Muscle layer of duodenum (tissue), 2 donors: ENCODE results near the gene CALM1.

ENCODE experiments used
- H3K27ac ChIP-seq: one replicate; pipeline ENCODE4 v1.7.0; 2013; ENCODE audit warnings: mild to moderate bottlenecking, low read length
- H3K27me3 ChIP-seq: one replicate; pipeline ENCODE4 v1.7.0; 2013; ENCODE audit warnings: low read depth, mild to moderate bottlenecking, control low read depth, low read length
- H3K36me3 ChIP-seq, 2 donors: one replicate each; pipeline ENCODE4 v1.7.0; 2013; ENCODE audit warnings: low read length in 2 of 2, control low read depth in 1 of 2, mild to moderate bottlenecking in 1 of 2; ENCODE audit not compliant: insufficient read depth in 2 of 2, control insufficient read depth in 1 of 2
- H3K4me1 ChIP-seq, 2 donors: one replicate each; pipeline ENCODE4 v1.7.0; 2013; ENCODE audit warnings: low read length in 2 of 2, mild to moderate bottlenecking in 2 of 2, control low read depth in 1 of 2, moderate library complexity in 1 of 2; ENCODE audit not compliant: insufficient read depth in 2 of 2, control insufficient read depth in 1 of 2
- H3K4me3 ChIP-seq, 2 donors: one replicate each; pipeline ENCODE4 v1.7.0; 2013; ENCODE audit warnings: low read length in 2 of 2, low read depth in 1 of 2, mild to moderate bottlenecking in 1 of 2
- H3K9me3 ChIP-seq, 2 donors: one replicate each; pipeline ENCODE4 v1.7.0; 2013; ENCODE audit warnings: low read length in 2 of 2, control low read depth in 1 of 2, mild to moderate bottlenecking in 1 of 2; ENCODE audit not compliant: control insufficient read depth in 1 of 2
- donor health status: healthy.

CALM1 gene

DNA sequence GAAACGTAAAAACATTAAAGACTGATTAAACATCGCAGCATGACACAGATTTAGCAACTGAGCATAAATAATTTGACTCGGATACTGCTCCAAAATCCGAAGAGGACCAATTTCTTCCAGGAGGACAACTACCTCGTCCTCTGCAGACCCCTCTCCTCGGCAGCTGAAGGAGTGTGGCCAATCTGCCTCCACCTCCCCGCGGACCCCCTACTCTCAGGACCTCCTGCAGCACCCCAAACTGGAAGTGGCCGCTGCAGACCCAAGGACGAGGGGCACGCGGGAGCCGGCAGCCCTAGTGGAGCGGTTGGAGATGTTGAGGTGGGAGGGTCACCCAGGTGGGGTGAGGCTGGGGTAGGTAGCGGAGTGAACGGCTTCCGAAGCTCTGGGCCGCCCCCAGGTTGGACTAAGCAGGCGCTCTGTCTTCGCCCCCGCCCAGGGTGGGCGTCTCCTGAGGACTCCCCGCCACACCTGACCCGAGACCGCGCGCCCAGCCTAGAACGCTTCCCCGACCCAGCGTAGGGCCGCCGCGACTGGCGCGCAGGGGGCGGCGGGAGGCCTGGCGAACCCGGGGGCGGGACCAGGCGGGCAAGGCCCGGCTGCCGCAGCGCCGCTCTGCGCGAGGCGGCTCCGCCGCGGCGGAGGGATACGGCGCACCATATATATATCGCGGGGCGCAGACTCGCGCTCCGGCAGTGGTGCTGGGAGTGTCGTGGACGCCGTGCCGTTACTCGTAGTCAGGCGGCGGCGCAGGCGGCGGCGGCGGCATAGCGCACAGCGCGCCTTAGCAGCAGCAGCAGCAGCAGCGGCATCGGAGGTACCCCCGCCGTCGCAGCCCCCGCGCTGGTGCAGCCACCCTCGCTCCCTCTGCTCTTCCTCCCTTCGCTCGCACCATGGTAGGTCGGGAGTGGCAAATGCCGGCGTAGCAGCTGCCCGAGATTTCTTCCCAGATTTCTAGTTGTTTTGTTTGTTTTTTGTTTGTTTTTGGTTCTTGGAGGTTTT, at the start of gene CALM1:
Gene CALM1 (plus strand): TSS at position 689 of the 999 bp plus-strand sequence. CDS start 202 bp downstream, at position 891.
- Histone ChIP-seq H3K27ac (peak within 1 kb of the TSS; percentile 85), H3K27me3 (no peaks in the 10 kb centered on the region), H3K36me3 (peaks cover 7 to 15% of the 10 kb centered on the region in 2 donors), H3K4me1 (peaks cover 3 to 25% of the 10 kb centered on the region in 2 donors), H3K9me3 (no peaks in the 10 kb centered on the region), H3K4me3 (peak within 1 kb of the TSS; percentile 89 to 94)

DNA sequence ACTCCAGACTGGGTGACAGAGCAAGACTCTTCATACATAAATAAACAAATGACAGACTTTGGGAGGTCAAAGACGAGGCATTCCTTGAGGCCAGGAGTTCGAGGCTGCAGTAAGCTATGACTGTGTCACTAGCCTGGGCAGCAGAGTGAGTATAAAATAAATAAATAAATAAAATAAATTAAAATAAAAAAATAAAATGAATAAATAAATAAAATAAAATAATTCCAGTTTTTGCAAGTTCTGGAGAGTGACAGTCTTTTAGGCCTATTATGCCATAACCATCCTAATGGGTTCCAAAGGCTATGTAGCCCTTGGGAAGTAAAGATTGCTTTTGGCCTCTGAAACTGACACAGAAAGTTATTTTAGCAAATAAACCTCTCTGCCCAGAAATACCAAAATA, 48.6 kb upstream of the CALM1 start:
- Histone ChIP-seq H3K4me1 (no peaks in the 10 kb centered on the region), H3K27me3 (no peaks in the 10 kb centered on the region), H3K36me3 (no peaks in the 10 kb centered on the region), H3K4me3 (no peak overlapping the region), H3K27ac (no peak overlapping the region), H3K9me3 (no peaks in the 10 kb centered on the region)

- Histone ChIP-seq H3K27me3 (no peaks in the 10 kb centered on the region), H3K4me1 (no peaks in the 10 kb centered on the region), H3K9me3 (no peaks in the 10 kb centered on the region), H3K27ac (no peak overlapping the region), H3K36me3 (no peaks in the 10 kb centered on the region), H3K4me3 (no peak overlapping the region)
Measured at GRCh38 chr14:90349739-90350138, 47.1 kb upstream of the CALM1 start.

DNA sequence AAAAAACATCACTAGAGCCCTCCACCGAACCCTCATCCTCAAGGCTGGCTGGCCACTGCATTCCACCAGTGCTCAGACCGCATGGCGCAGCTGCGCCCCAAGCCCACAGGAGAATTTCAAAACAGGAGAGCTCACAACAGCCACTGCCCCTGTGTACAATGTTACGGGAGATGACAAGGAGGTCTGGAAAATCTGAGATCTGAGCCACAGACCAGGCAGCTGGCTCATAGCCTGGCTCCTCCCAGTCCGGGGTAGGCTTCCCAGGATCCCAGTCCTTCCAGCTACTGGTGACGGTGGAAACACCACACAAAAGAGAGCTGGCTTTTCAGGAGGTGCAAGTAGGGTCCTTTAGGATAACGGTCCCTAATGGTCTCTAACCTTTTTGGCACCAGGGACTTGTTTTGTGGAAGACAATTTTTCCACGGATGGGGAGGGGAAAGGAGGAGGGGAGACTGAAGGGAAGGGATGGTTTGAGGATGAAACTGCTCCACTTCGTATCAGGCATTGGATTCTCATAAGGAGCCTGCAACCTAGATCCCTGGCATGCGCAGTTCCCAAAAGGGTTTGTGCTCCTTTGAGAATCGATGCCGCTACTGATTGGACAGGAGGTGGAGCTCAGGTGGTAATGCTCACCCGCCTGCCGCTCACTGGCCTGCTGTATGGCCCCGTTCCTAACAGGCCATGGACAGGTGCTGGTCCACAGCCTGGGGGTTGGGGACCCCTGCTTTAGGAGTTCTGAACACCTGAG, 42.1 kb upstream of the CALM1 start:
- Histone ChIP-seq H3K27ac (no peak overlapping the region), H3K9me3 (no peaks in the 10 kb centered on the region), H3K27me3 (no peaks in the 10 kb centered on the region), H3K4me3 (peak overlapping the region in 1 of 2 donors; percentile 28), H3K4me1 (no peaks in the 10 kb centered on the region), H3K36me3 (no peaks in the 10 kb centered on the region)

GRCh38 chr14:90355540-90356518, 41.0 kb upstream of the CALM1 start:
- H3K27me3 ChIP-seq: no peaks in the 10 kb centered on the region
- no peaks in the 10 kb centered on the region for H3K9me3 ChIP-seq
- H3K27ac ChIP-seq: no peak overlapping the region
- no peaks in the 10 kb centered on the region for H3K36me3 ChIP-seq
- no peak overlapping the region for H3K4me3 ChIP-seq
- no peaks in the 10 kb centered on the region for H3K4me1 ChIP-seq

GRCh38 chr14:90356925-90357324, 39.9 kb upstream of the CALM1 start:
- Histone ChIP-seq H3K9me3 (no peaks in the 10 kb centered on the region), H3K36me3 (no peaks in the 10 kb centered on the region), H3K4me3 (no peak overlapping the region), H3K27me3 (no peaks in the 10 kb centered on the region), H3K4me1 (no peaks in the 10 kb centered on the region), H3K27ac (no peak overlapping the region)

DNA sequence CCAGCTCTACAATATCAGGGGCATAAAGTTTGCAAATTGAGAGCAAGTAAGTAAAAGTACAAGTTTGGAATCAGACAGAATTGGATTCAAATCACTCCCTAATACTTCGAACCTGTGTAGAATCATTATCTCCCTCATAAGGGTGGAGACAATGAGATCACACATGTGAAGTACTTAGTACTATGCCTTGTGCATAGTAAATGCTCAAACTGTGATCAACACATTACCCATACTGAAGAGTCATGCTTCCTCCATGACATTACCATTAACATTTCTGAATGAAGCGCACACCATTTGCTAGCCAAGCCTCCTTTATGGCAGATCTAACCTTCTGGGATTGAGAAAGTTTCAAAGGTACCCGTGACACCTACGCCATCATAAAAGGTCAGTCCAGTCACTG, 38.5 kb upstream of the CALM1 start:
- Histone ChIP-seq H3K9me3 (no peaks in the 10 kb centered on the region), H3K36me3 (no peaks in the 10 kb centered on the region), H3K27me3 (no peaks in the 10 kb centered on the region)

GRCh38 chr14:90361865-90362557, 34.8 kb upstream of the CALM1 start:
- no peaks in the 10 kb centered on the region for H3K9me3 ChIP-seq
- H3K27ac ChIP-seq: no peak overlapping the region
- no peaks in the 10 kb centered on the region for H3K36me3 ChIP-seq
- no peak overlapping the region for H3K4me3 ChIP-seq
- H3K27me3 ChIP-seq: no peaks in the 10 kb centered on the region
- no peaks in the 10 kb centered on the region for H3K4me1 ChIP-seq

More for the DNA sequence above, 38.5 kb upstream of the CALM1 start:
- Histone ChIP-seq H3K4me3 (no peak overlapping the region), H3K4me1 (no peaks in the 10 kb centered on the region), H3K27ac (no peak overlapping the region)

GRCh38 chr14:90362558-90362896, 34.3 kb upstream of the CALM1 start:
- H3K4me3 ChIP-seq: no peak overlapping the region
- no peaks in the 10 kb centered on the region for H3K36me3 ChIP-seq
- no peaks in the 10 kb centered on the region for H3K27me3 ChIP-seq
- H3K9me3 ChIP-seq: no peaks in the 10 kb centered on the region
- no peak overlapping the region for H3K27ac ChIP-seq
- H3K4me1 ChIP-seq: no peaks in the 10 kb centered on the region

GRCh38 chr14:90368946-90369721, 27.7 kb upstream of the CALM1 start:
- Histone ChIP-seq H3K27ac (no peak overlapping the region), H3K36me3 (no peaks in the 10 kb centered on the region), H3K27me3 (no peaks in the 10 kb centered on the region), H3K4me3 (no peak overlapping the region), H3K9me3 (no peaks in the 10 kb centered on the region), H3K4me1 (peaks cover 0 to 4% of the 10 kb centered on the region in 2 donors)
